Measurements from ENCODE around the gene SNRK.

DNA sequence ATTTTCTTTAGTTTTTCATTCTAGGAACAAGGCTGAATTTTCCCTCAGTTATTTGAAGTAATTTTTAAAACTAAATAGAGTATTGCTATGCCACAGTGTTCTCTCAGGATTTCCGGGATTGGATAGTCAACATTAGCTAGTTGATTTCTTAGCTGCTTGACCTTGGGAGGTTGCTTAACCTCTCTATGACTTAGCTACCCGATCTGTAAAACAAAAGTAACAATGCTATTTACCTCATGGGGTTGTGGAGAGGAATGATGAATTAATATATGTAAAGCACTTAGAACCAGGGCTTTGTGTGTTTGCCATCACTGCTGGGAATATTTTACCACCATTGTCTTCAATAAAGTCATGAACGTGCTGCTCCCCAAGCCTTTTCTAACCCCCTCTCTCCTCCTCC, 57.5 kb downstream of the SNRK start:
- TF ChIP-seq, protein P1, sequence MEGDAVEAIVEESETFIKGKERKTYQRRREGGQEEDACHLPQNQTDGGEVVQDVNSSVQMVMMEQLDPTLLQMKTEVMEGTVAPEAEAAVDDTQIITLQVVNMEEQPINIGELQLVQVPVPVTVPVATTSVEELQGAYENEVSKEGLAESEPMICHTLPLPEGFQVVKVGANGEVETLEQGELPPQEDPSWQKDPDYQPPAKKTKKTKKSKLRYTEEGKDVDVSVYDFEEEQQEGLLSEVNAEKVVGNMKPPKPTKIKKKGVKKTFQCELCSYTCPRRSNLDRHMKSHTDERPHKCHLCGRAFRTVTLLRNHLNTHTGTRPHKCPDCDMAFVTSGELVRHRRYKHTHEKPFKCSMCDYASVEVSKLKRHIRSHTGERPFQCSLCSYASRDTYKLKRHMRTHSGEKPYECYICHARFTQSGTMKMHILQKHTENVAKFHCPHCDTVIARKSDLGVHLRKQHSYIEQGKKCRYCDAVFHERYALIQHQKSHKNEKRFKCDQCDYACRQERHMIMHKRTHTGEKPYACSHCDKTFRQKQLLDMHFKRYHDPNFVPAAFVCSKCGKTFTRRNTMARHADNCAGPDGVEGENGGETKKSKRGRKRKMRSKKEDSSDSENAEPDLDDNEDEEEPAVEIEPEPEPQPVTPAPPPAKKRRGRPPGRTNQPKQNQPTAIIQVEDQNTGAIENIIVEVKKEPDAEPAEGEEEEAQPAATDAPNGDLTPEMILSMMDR (IDR thresholded peaks at IDR 0.05): no peak
- TF ChIP-seq EP300 (IDR thresholded peaks at IDR 0.05) (no peak), POLR2A (IDR thresholded peaks at IDR 0.05) (no peak)
